ENCODE results near the gene WDR70.

GRCh38 chr5:37492778-37493555 is 113.8 kb downstream of the WDR70 start:
- no peak for TF ChIP-seq CTCF (conservative IDR thresholded peaks at IDR 0.05 in 1 of 2, IDR thresholded peaks at IDR 0.05 in 1 of 2; ENCODE audit: low read depth in 1 of 2, low read length in 2 of 2)
- no peak for TF ChIP-seq EZH2 (IDR thresholded peaks at IDR 0.05; ENCODE audit: low read length, missing control alignments)

All from fibroblast of lung (primary cell).